Caco-2 (cell line): ENCODE data around the gene PTTG2. TPM values are rescaled to one million over a fixed set of nuclear protein-coding genes. Genes with fewer than 3 reads are reported as not detected.
A peak's percentile ranks its signal among the peaks of the same experiment; 100 is the strongest.

Source experiments
- BruUV-seq: library from RNA; stranded (reverse); fragments of 400-500 nt; replicated peaks from 2 replicates; lab custom pipeline; 2021; lab: Mats Ljungman, UMichigan
- CTCF ChIA-PET: fragments of 300-600 bp; sonication (Branson Sonifier 250); formaldehyde crosslinking; loops from one replicate; lab custom pipeline; 2022; ENCODE audit warnings: antibody characterized with exemption; lab: Charles Lee
- POLR2A ChIA-PET: fragments of 300-600 bp; sonication (Branson Sonifier 250); formaldehyde crosslinking; loops from one replicate; lab custom pipeline; 2022; ENCODE audit warnings: antibody characterized with exemption; lab: Charles Lee
- DNase-seq, 2 experiments: peaks; one replicate each; pipeline versions ENCODE4 v3.0.0 to v3.0.0-alpha.2; 2020 to 2022
- H3K27me3 ChIP-seq: replicated peaks from 2 replicates; pipeline ENCODE4 v1.6.0; 2011; ENCODE audit warnings: low read length; ENCODE audit not compliant: control insufficient read depth, insufficient read depth
- H3K36me3 ChIP-seq: 2 replicates; pipeline ENCODE4 v1.5.1; 2011; ENCODE audit warnings: low read length; ENCODE audit not compliant: control insufficient read depth, insufficient read depth
- H3K4me1 ChIP-seq: fragments of 250-450 bp; sonication (Bioruptor Pico); 2 replicates; pipeline ENCODE4 v1.5.1; 2020; ENCODE audit warnings: mild to moderate bottlenecking
- H3K4me3 ChIP-seq: 2 replicates; pipeline ENCODE4 v1.5.1; 2011; ENCODE audit warnings: low read depth, mild to moderate bottlenecking, control low read depth, low read length
- H3K9me3 ChIP-seq: fragments of 250-450 bp; sonication (Bioruptor Pico); 2 replicates; pipeline ENCODE4 v1.5.1; 2020; ENCODE audit warnings: mild to moderate bottlenecking, moderate library complexity
- H3K27ac Mint-ChIP-seq: one replicate; pipeline ENCODE4 v1.8.0; 2022; ENCODE audit warnings: mixed read lengths; ENCODE audit not compliant: unreplicated experiment
- H3K27me3 Mint-ChIP-seq: one replicate; pipeline ENCODE4 v1.8.0; 2022; ENCODE audit warnings: mixed read lengths; ENCODE audit not compliant: insufficient read depth, unreplicated experiment
- H3K36me3 Mint-ChIP-seq: one replicate; pipeline ENCODE4 v1.8.0; 2022; ENCODE audit warnings: mild to moderate bottlenecking, mixed read lengths; ENCODE audit not compliant: insufficient read depth, unreplicated experiment
- H3K4me1 Mint-ChIP-seq: one replicate; pipeline ENCODE4 v1.8.0; 2022; ENCODE audit warnings: low read depth, mixed read lengths; ENCODE audit not compliant: unreplicated experiment
- H3K4me3 Mint-ChIP-seq: one replicate; pipeline ENCODE4 v1.8.0; 2022; ENCODE audit warnings: mild to moderate bottlenecking, moderate library complexity, mixed read lengths; ENCODE audit not compliant: unreplicated experiment
- H3K9me3 Mint-ChIP-seq: one replicate; pipeline ENCODE4 v1.8.0; 2022; ENCODE audit warnings: mixed read lengths; ENCODE audit not compliant: unreplicated experiment
- CTCF ChIP-seq, 2 experiments: fragments of 200-600 bp in 1 of 2; IDR thresholded peaks; 1 replicate in 1 of 2; 2 replicates in 1 of 2; pipeline versions ENCODE4 v1.5.1 to v1.8.0; 2011 to 2022; ENCODE audit warnings: antibody characterized with exemption in 1 of 2, control low read depth in 1 of 2, inconsistent platforms in 1 of 2, low read depth in 1 of 2, low read length in 1 of 2, mild to moderate bottlenecking in 1 of 2, moderate library complexity in 1 of 2; ENCODE audit not compliant: insufficient read depth in 1 of 2, severe bottlenecking in 1 of 2, unreplicated experiment in 1 of 2
- intact Hi-C: fragments of 100-400 bp; cut with micrococcal nuclease; formaldehyde crosslinking; loops from one replicate; pipeline ENCODE4 v1.10.0; 2022; ENCODE audit not compliant: unreplicated experiment
- total RNA-seq: library from RNA; stranded (reverse); gene quantifications from 2 replicates; pipeline ENCODE4 v1.2.3, GENCODE V29; 2022

The PTTG2 gene
- total RNA-seq, 1 experiment from 2014 or later: not detected

- ChIA-PET CTCF (interaction anchor here (1.3 kb wide), 1 partner anchor 525 kb away, joined by 3 read pairs; no protein-coding TSS in a partner anchor), POLR2A (no interaction called here)
- Histone ChIP-seq H3K4me1 (peaks cover 15% of the 10 kb centered on the region; the same call in 1 of the 2 replicates), H3K9me3 (no peaks in the 10 kb centered on the region), H3K36me3 (no peaks in the 10 kb centered on the region), H3K27me3 (no peaks in the 10 kb centered on the region), H3K4me3 (peak overlapping the region; percentile 54)
- peak in 1 of 2 experiments; percentile 10 for DNase-seq
- H3K4me1 Mint-ChIP-seq: peaks cover 13% of the 10 kb centered on the region
- intact Hi-C loops: loop anchor here (5.0 kb wide), 2 partner anchors 151 to 176 kb away; partner anchors contain the start of gene PGM2
- TF ChIP-seq CTCF (IDR thresholded peaks at IDR 0.05; ENCODE audit: insufficient read depth in 1 of 2, low read depth in 1 of 2, low read length in 1 of 2, severe bottlenecking in 1 of 2, unreplicated experiment in 1 of 2): no peak
- H3K9me3 Mint-ChIP-seq: no peaks in the 10 kb centered on the region
- no peak overlapping the region for H3K27ac Mint-ChIP-seq
- BruUV-seq: TSS peak; percentile 29
- H3K27me3 Mint-ChIP-seq: no peaks in the 10 kb centered on the region
- peak overlapping the region; percentile 71 for H3K4me3 Mint-ChIP-seq
- H3K36me3 Mint-ChIP-seq: no peaks in the 10 kb centered on the region
These were observed 18.2 kb downstream of the PTTG2 start for GRCh38 chr4:37978248-37978924.

GRCh38 chr4:37980246-37980645 lies 20.0 kb downstream of the PTTG2 start:
- H3K36me3 ChIP-seq: no peaks in the 10 kb centered on the region
- no peak overlapping the region for H3K4me3 ChIP-seq
- TF ChIP-seq CTCF (IDR thresholded peaks at IDR 0.05; ENCODE audit: insufficient read depth in 1 of 2, low read depth in 1 of 2, low read length in 1 of 2, severe bottlenecking in 1 of 2, unreplicated experiment in 1 of 2): no peak
- Mint-ChIP-seq H3K36me3 (no peaks in the 10 kb centered on the region), H3K4me1 (peaks cover 13% of the 10 kb centered on the region), H3K27ac (no peak overlapping the region), H3K4me3 (no peak overlapping the region), H3K27me3 (no peaks in the 10 kb centered on the region), H3K9me3 (no peaks in the 10 kb centered on the region)
- ChIA-PET CTCF (interaction anchor here (0.7 kb wide), 1 partner anchor 30 kb away, joined by 4 read pairs; no protein-coding TSS in a partner anchor), POLR2A (no interaction called here)
- DNase-seq: no peak
- no peaks in the 10 kb centered on the region for H3K9me3 ChIP-seq
- BruUV-seq: no TSS peak
- peaks cover 15% of the 10 kb centered on the region; the same call in 1 of the 2 replicates for H3K4me1 ChIP-seq
- no peaks in the 10 kb centered on the region for H3K27me3 ChIP-seq
- intact Hi-C loops: no loop called here

GRCh38 chr4:37981425-37981824 lies 21.2 kb downstream of the PTTG2 start:
- Mint-ChIP-seq H3K4me3 (no peak overlapping the region), H3K27ac (no peak overlapping the region), H3K27me3 (no peaks in the 10 kb centered on the region), H3K36me3 (no peaks in the 10 kb centered on the region), H3K4me1 (peaks cover 13% of the 10 kb centered on the region), H3K9me3 (no peaks in the 10 kb centered on the region)
- H3K4me3 ChIP-seq: no peak overlapping the region
- ChIA-PET POLR2A (no interaction called here), CTCF (no interaction called here)
- H3K4me1 ChIP-seq: peaks cover 14% of the 10 kb centered on the region; the same call in 1 of the 2 replicates
- no peaks in the 10 kb centered on the region for H3K9me3 ChIP-seq
- TF ChIP-seq CTCF (IDR thresholded peaks at IDR 0.05; ENCODE audit: insufficient read depth in 1 of 2, low read depth in 1 of 2, low read length in 1 of 2, severe bottlenecking in 1 of 2, unreplicated experiment in 1 of 2): no peak
- H3K36me3 ChIP-seq: no peaks in the 10 kb centered on the region
- intact Hi-C loops: no loop called here
- DNase-seq: no peak
- BruUV-seq: no TSS peak
- H3K27me3 ChIP-seq: no peaks in the 10 kb centered on the region
